ENCODE results near the gene DOP1A. TPM values are rescaled to one million over a fixed set of nuclear protein-coding genes. Genes with fewer than 3 reads are reported as not detected.

Gene DOP1A
- total RNA-seq, 4 donors from 2014 or later: 32.8 to 48.1 (median 36.0) TPM

- H3K4me1 ChIP-seq: peaks cover 13 to 52% (median 13%) of the 10 kb centered on the region in 3 donors
- no peaks in the 10 kb centered on the region for H3K9me3 ChIP-seq
- 89 to 93% methylated on average over 2 of the region's 2 CpGs for WGBS, 2 donors (ENCODE audit: low coverage in 1 of 2)
- H3K36me3 ChIP-seq: no peaks in the 10 kb centered on the region
- H3K4me3 ChIP-seq: no peak overlapping the region
- no peak overlapping the region for H3K27ac ChIP-seq
- TF ChIP-seq POLR2A (IDR thresholded peaks at IDR 0.05) (no peak), CTCF (IDR thresholded peaks at IDR 0.05) (no peak), EP300 (IDR thresholded peaks at IDR 0.05) (no peak), POLR2AphosphoS5 (IDR thresholded peaks at IDR 0.05) (no peak)
- H3K27me3 ChIP-seq: no peaks in the 10 kb centered on the region
- no peak for ATAC-seq
Observed at GRCh38 chr6:83072726-83073125, 5.3 kb downstream of the DOP1A start.

GRCh38 chr6:83073615-83074014 is 6.1 kb downstream of the DOP1A start:
- ATAC-seq: no peak
- Histone ChIP-seq H3K27ac (no peak overlapping the region), H3K27me3 (no peaks in the 10 kb centered on the region), H3K36me3 (no peaks in the 10 kb centered on the region), H3K9me3 (no peaks in the 10 kb centered on the region), H3K4me1 (peaks cover 10 to 47% (median 11%) of the 10 kb centered on the region in 3 donors), H3K4me3 (no peak overlapping the region)
- 89% methylated on average over 1 of the region's 1 CpG; no CpG with 5 or more reads in 1 of the 2 donors for WGBS, 2 donors (ENCODE audit: low coverage in 1 of 2)
- TF ChIP-seq POLR2AphosphoS5 (IDR thresholded peaks at IDR 0.05) (no peak), CTCF (IDR thresholded peaks at IDR 0.05) (no peak), EP300 (IDR thresholded peaks at IDR 0.05) (no peak)

- Histone ChIP-seq H3K4me3 (no peak overlapping the region), H3K27ac (no peak overlapping the region), H3K36me3 (no peaks in the 10 kb centered on the region), H3K27me3 (no peaks in the 10 kb centered on the region), H3K9me3 (no peaks in the 10 kb centered on the region), H3K4me1 (peaks cover 0 to 6% (median 2%) of the 10 kb centered on the region in 3 donors)
- ATAC-seq: no peak
- TF ChIP-seq POLR2A (IDR thresholded peaks at IDR 0.05): no peak
- TF ChIP-seq EP300 (IDR thresholded peaks at IDR 0.05): no peak
- no peak for TF ChIP-seq POLR2AphosphoS5 (IDR thresholded peaks at IDR 0.05)
- no peak for TF ChIP-seq CTCF (IDR thresholded peaks at IDR 0.05)
- WGBS, 2 donors (ENCODE audit: low coverage in 1 of 2): 10 to 35% methylated on average over 1 of the region's 1 CpG
Observed at GRCh38 chr6:83083476-83083875, 16.0 kb downstream of the DOP1A start.

GRCh38 chr6:83086751-83087150 is 19.3 kb downstream of the DOP1A start:
- ATAC-seq: no peak
- no peak overlapping the region for H3K27ac ChIP-seq
- 95 to 100% methylated on average over 1 to 2 of the region's 2 CpGs for WGBS, 2 donors (ENCODE audit: low coverage in 1 of 2)
- no peaks in the 10 kb centered on the region for H3K9me3 ChIP-seq
- H3K4me3 ChIP-seq: no peak overlapping the region
- H3K27me3 ChIP-seq: no peaks in the 10 kb centered on the region
- H3K4me1 ChIP-seq: peaks cover 0 to 9% (median 2%) of the 10 kb centered on the region in 3 donors
- TF ChIP-seq EP300 (IDR thresholded peaks at IDR 0.05) (no peak), CTCF (IDR thresholded peaks at IDR 0.05) (no peak), POLR2AphosphoS5 (IDR thresholded peaks at IDR 0.05) (no peak), POLR2A (IDR thresholded peaks at IDR 0.05) (no peak)
- no peaks in the 10 kb centered on the region for H3K36me3 ChIP-seq

- H3K27me3 ChIP-seq: no peaks in the 10 kb centered on the region
- no peak overlapping the region for H3K27ac ChIP-seq
- H3K4me3 ChIP-seq: no peak overlapping the region
- peaks cover 4 to 24% (median 6%) of the 10 kb centered on the region in 3 donors for H3K4me1 ChIP-seq
- ATAC-seq: no peak
- H3K9me3 ChIP-seq: no peaks in the 10 kb centered on the region
- TF ChIP-seq POLR2A (IDR thresholded peaks at IDR 0.05) (no peak), POLR2AphosphoS5 (IDR thresholded peaks at IDR 0.05) (no peak), CTCF (IDR thresholded peaks at IDR 0.05) (no peak), EP300 (IDR thresholded peaks at IDR 0.05) (no peak)
- WGBS, 2 donors (ENCODE audit: low coverage in 1 of 2): 46 to 51% methylated on average over 3 of the region's 3 CpGs
- H3K36me3 ChIP-seq: no peaks in the 10 kb centered on the region
Observed at GRCh38 chr6:83092756-83093399, 25.4 kb downstream of the DOP1A start.

Data from gastroesophageal sphincter (tissue), 4 donors.